ENCODE data around the gene SDK1.

The SDK1 gene

DNA sequence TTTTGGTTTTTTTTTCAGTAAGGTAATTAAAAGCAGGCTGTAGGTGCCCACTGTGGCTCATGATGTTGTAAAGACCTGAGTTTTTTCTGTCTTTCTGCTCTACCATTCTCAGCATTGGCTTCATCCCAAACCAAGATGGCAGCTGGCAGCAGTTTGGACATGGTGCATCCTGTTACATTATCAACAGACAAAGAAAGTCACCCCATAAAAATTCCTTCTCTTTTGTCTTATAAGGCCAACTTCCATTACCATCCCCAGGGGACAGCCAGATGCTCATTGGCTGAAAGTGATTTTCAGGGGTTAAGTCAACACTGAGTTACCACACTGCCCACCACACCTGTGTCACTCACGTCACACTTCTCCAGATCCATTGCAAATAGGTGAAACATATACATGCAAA lies 558.4 kb downstream of the SDK1 start:
- TF ChIP-seq, protein P1, sequence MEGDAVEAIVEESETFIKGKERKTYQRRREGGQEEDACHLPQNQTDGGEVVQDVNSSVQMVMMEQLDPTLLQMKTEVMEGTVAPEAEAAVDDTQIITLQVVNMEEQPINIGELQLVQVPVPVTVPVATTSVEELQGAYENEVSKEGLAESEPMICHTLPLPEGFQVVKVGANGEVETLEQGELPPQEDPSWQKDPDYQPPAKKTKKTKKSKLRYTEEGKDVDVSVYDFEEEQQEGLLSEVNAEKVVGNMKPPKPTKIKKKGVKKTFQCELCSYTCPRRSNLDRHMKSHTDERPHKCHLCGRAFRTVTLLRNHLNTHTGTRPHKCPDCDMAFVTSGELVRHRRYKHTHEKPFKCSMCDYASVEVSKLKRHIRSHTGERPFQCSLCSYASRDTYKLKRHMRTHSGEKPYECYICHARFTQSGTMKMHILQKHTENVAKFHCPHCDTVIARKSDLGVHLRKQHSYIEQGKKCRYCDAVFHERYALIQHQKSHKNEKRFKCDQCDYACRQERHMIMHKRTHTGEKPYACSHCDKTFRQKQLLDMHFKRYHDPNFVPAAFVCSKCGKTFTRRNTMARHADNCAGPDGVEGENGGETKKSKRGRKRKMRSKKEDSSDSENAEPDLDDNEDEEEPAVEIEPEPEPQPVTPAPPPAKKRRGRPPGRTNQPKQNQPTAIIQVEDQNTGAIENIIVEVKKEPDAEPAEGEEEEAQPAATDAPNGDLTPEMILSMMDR (IDR thresholded peaks at IDR 0.05; ENCODE audit: borderline replicate concordance, extremely low read depth, low read length, poor library complexity, severe bottlenecking) = no peak
- no peak for TF ChIP-seq EZH2 (IDR thresholded peaks at IDR 0.05; ENCODE audit: borderline replicate concordance, low read depth, low read length, severe bottlenecking)
- H3K4me1 ChIP-seq (ENCODE audit: insufficient read depth, low read length) = no peaks in the 10 kb centered on the region
- peaks cover 13% of the 10 kb centered on the region for H3K27me3 ChIP-seq (ENCODE audit: insufficient read depth, low read length, poor library complexity)
- H3K4me2 ChIP-seq (ENCODE audit: insufficient read depth, low read length) = no peak overlapping the region
- no peak overlapping the region for H3K27ac ChIP-seq (ENCODE audit: low read length)
- ATAC-seq (ENCODE audit: insufficient read depth, low read depth) (no peak), DNase-seq (no peak)
- no peaks in the 10 kb centered on the region for H4K20me1 ChIP-seq (ENCODE audit: insufficient read depth, low read length)
- no peaks in the 10 kb centered on the region for H3K9me3 ChIP-seq (ENCODE audit: insufficient read depth, low read length, severe bottlenecking)
- H3K9ac ChIP-seq (ENCODE audit: low read depth, low read length) = no peak overlapping the region
- no peaks in the 10 kb centered on the region for H3K79me2 ChIP-seq (ENCODE audit: insufficient read depth, low read length)
- no peaks in the 10 kb centered on the region for H3K36me3 ChIP-seq (ENCODE audit: insufficient read depth, low read length)
- no peak overlapping the region for H2AFZ ChIP-seq (ENCODE audit: low read depth, low read length)
- H3K4me3 ChIP-seq (ENCODE audit: low read depth in 1 of 2, low read length in 2 of 2) = no peak overlapping the region

DNA sequence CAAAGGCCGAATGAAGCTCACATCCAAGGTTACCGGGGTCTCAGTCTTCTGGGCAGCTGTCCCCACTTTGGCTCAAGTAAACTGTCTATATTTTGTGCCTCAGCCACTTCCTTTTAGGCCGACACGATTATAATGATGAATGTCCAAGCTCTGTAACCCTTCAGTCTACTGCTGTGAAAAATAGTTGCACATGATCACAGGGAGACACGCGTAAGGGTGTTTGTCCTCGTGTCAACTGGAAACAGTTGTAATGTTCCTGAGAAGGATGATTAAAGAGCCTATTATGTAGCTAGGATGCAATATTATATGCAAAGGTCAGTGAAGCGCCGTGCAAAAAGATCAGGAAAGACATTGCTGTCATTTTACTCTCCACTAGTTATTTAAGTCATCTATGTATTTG lies 559.9 kb downstream of the SDK1 start:
- Histone ChIP-seq H3K36me3 (ENCODE audit: insufficient read depth, low read length) (no peaks in the 10 kb centered on the region), H4K20me1 (ENCODE audit: insufficient read depth, low read length) (no peaks in the 10 kb centered on the region), H3K27ac (ENCODE audit: low read length) (no peak overlapping the region), H3K4me3 (ENCODE audit: low read depth in 1 of 2, low read length in 2 of 2) (no peak overlapping the region), H3K9me3 (ENCODE audit: insufficient read depth, low read length, severe bottlenecking) (no peaks in the 10 kb centered on the region), H3K27me3 (ENCODE audit: insufficient read depth, low read length, poor library complexity) (peaks cover 13% of the 10 kb centered on the region), H3K4me2 (ENCODE audit: insufficient read depth, low read length) (no peak overlapping the region), H3K9ac (ENCODE audit: low read depth, low read length) (no peak overlapping the region), H3K79me2 (ENCODE audit: insufficient read depth, low read length) (no peaks in the 10 kb centered on the region), H3K4me1 (ENCODE audit: insufficient read depth, low read length) (no peaks in the 10 kb centered on the region), H2AFZ (ENCODE audit: low read depth, low read length) (no peak overlapping the region)
- TF ChIP-seq, protein P1 (IDR thresholded peaks at IDR 0.05; ENCODE audit: borderline replicate concordance, extremely low read depth, low read length, poor library complexity, severe bottlenecking) = no peak
- no peak for TF ChIP-seq EZH2 (IDR thresholded peaks at IDR 0.05; ENCODE audit: borderline replicate concordance, low read depth, low read length, severe bottlenecking)
- DNase-seq (no peak), ATAC-seq (ENCODE audit: insufficient read depth, low read depth) (no peak)

DNA sequence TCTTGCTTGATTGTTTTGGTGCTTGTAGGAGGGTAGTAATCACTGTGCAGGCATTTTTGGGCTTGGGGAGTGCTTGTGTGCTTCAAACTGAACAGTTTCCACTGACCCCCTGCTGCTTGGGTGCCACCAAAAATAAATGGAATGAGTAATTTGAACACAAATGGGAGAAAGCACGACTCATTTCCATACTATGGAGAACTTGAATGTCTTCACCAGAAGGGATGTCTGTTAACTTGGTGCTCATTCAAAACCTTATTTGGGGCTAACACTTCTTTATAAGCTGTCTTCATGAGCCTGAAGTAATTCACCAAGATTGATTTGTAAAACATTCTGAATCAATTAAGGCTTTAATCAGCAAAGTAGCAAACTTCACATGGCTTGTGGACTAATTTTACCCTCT lies 560.3 kb downstream of the SDK1 start:
- Histone ChIP-seq H3K9me3 (ENCODE audit: insufficient read depth, low read length, severe bottlenecking) (no peaks in the 10 kb centered on the region), H3K4me2 (ENCODE audit: insufficient read depth, low read length) (no peak overlapping the region), H3K79me2 (ENCODE audit: insufficient read depth, low read length) (no peaks in the 10 kb centered on the region), H3K36me3 (ENCODE audit: insufficient read depth, low read length) (no peaks in the 10 kb centered on the region), H4K20me1 (ENCODE audit: insufficient read depth, low read length) (no peaks in the 10 kb centered on the region), H3K4me3 (ENCODE audit: low read depth in 1 of 2, low read length in 2 of 2) (no peak overlapping the region), H3K4me1 (ENCODE audit: insufficient read depth, low read length) (no peaks in the 10 kb centered on the region), H3K9ac (ENCODE audit: low read depth, low read length) (no peak overlapping the region), H3K27ac (ENCODE audit: low read length) (no peak overlapping the region), H3K27me3 (ENCODE audit: insufficient read depth, low read length, poor library complexity) (peaks cover 13% of the 10 kb centered on the region), H2AFZ (ENCODE audit: low read depth, low read length) (no peak overlapping the region)
- DNase-seq (no peak), ATAC-seq (ENCODE audit: insufficient read depth, low read depth) (no peak)
- TF ChIP-seq EZH2 (IDR thresholded peaks at IDR 0.05; ENCODE audit: borderline replicate concordance, low read depth, low read length, severe bottlenecking) = no peak
- TF ChIP-seq, protein P1 (IDR thresholded peaks at IDR 0.05; ENCODE audit: borderline replicate concordance, extremely low read depth, low read length, poor library complexity, severe bottlenecking) = no peak

DNA sequence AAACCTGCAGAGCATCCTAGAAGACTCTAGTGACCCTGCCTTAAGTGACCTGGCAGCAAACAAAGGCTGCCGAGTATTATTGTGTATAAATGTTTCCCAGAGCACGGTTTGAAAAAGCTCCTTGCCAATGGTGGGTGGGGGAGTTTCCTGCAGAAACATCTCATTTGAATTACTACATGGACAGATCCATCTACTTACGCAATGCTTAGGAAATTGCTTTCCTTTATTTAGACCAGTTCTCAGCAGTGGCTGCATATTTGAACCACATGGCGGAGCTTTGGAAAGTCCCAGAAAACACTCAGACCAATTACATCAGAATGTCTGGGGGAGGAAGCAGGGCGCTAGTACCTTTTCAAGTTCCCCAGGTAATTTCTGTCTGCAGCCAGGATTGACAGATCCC lies 560.9 kb downstream of the SDK1 start:
- H3K9me3 ChIP-seq (ENCODE audit: insufficient read depth, low read length, severe bottlenecking) = no peaks in the 10 kb centered on the region
- no peaks in the 10 kb centered on the region for H3K36me3 ChIP-seq (ENCODE audit: insufficient read depth, low read length)
- H3K79me2 ChIP-seq (ENCODE audit: insufficient read depth, low read length) = no peaks in the 10 kb centered on the region
- ATAC-seq (ENCODE audit: insufficient read depth, low read depth) = no peak
- DNase-seq = no peak
- TF ChIP-seq, protein P1 (IDR thresholded peaks at IDR 0.05; ENCODE audit: borderline replicate concordance, extremely low read depth, low read length, poor library complexity, severe bottlenecking) = no peak
- no peak for TF ChIP-seq EZH2 (IDR thresholded peaks at IDR 0.05; ENCODE audit: borderline replicate concordance, low read depth, low read length, severe bottlenecking)
- H3K27me3 ChIP-seq (ENCODE audit: insufficient read depth, low read length, poor library complexity) = peaks cover 13% of the 10 kb centered on the region
- no peak overlapping the region for H3K9ac ChIP-seq (ENCODE audit: low read depth, low read length)
- no peak overlapping the region for H3K27ac ChIP-seq (ENCODE audit: low read length)
- H3K4me1 ChIP-seq (ENCODE audit: insufficient read depth, low read length) = no peaks in the 10 kb centered on the region
- H2AFZ ChIP-seq (ENCODE audit: low read depth, low read length) = no peak overlapping the region
- no peak overlapping the region for H3K4me3 ChIP-seq (ENCODE audit: low read depth in 1 of 2, low read length in 2 of 2)
- no peaks in the 10 kb centered on the region for H4K20me1 ChIP-seq (ENCODE audit: insufficient read depth, low read length)
- H3K4me2 ChIP-seq (ENCODE audit: insufficient read depth, low read length) = no peak overlapping the region
